Mammary epithelial cell (primary cell): Measurements from ENCODE around the gene OPRPN.

Experiments used
- CTCF ChIP-seq, 2 donors: IDR thresholded peaks in 1 of 2; conservative IDR thresholded peaks in 1 of 2; 2 replicates each; pipeline ENCODE4 v1.5.1; 2011 to 2012; ENCODE audit warnings: inconsistent platforms in 2 of 2, low read length in 2 of 2, mild to moderate bottlenecking in 2 of 2, control low read depth in 1 of 2, low read depth in 1 of 2; ENCODE audit not compliant: insufficient read depth in 1 of 2; ENCODE audit errors: extremely low read depth in 1 of 2
- EZH2 ChIP-seq: IDR thresholded peaks from 2 replicates; pipeline ENCODE4 v1.6.1; 2012; ENCODE audit warnings: low read length, inconsistent platforms, borderline replicate concordance

DNA sequence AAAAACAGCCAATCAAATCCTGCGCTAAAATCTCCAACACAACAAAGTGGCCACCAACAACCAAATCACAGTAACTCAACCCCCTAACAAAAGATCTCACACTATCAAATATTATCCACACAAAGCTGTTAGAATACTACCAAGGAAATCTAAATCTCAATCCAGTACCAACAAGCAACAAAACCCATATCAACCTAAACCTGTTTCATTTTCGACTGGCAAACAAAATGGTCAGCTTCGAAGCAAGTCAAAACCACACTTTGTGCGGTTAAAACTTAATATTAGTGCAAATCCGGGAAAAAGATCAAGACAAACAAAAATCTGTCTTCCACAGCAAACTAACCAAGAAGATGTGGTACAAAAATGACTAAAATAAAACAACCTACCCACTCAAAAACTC is 45.6 kb downstream of the OPRPN start:
- TF ChIP-seq CTCF (conservative IDR thresholded peaks at IDR 0.05 in 1 of 2, IDR thresholded peaks at IDR 0.05 in 1 of 2; ENCODE audit: extremely low read depth in 1 of 2, insufficient read depth in 1 of 2, low read depth in 1 of 2, low read length in 2 of 2) (no peak), EZH2 (no peak)
